Measurements from ENCODE around the gene PIAS1. TPM values are rescaled to one million over a fixed set of nuclear protein-coding genes. Genes with fewer than 3 reads are reported as not detected.
"Not testable (repeated sequence)": the region's sequence is repeated elsewhere in the genome, so short reads cannot be mapped to it uniquely, and the experiment has no call there.

PIAS1 gene
- total and polyA plus RNA-seq, 2 donors: 26.2 to 29.1 TPM

GRCh38 chr15:68056097-68056865, 2.2 kb downstream of the PIAS1 start:
- H3K4me1 ChIP-seq (ENCODE audit: control insufficient read depth in 2 of 2, insufficient read depth in 2 of 2, low read length in 2 of 2): peaks cover 0 to 9% of the 10 kb centered on the region in 2 donors
- no peaks in the 10 kb centered on the region for H3K27me3 ChIP-seq (ENCODE audit: control insufficient read depth in 2 of 2, insufficient read depth in 1 of 2, low read length in 1 of 2)
- no peaks in the 10 kb centered on the region for H3K9me3 ChIP-seq (ENCODE audit: control insufficient read depth in 2 of 2, insufficient read depth in 1 of 2, low read length in 1 of 2)
- no peak overlapping the region for H3K27ac ChIP-seq (ENCODE audit: low read depth in 1 of 2, low read length in 1 of 2)
- 19% methylated on average over 5 of the region's 5 CpGs for WGBS
- H3K4me3 ChIP-seq (ENCODE audit: low read length in 2 of 2): peak overlapping the region; percentile 8 to 75
- peak in 1 of 9 donors; percentile 20 for DNase-seq (ENCODE audit: low read depth in 6 of 9, low spot score in 9 of 9)
- no peaks in the 10 kb centered on the region for H3K36me3 ChIP-seq (ENCODE audit: control insufficient read depth in 2 of 2, insufficient read depth in 2 of 2, low read length in 1 of 2)

- H3K27ac ChIP-seq (ENCODE audit: low read depth in 1 of 2, low read length in 1 of 2): no peak overlapping the region
Measured at GRCh38 chr15:68057034-68057433, 2.9 kb downstream of the PIAS1 start.

DNA sequence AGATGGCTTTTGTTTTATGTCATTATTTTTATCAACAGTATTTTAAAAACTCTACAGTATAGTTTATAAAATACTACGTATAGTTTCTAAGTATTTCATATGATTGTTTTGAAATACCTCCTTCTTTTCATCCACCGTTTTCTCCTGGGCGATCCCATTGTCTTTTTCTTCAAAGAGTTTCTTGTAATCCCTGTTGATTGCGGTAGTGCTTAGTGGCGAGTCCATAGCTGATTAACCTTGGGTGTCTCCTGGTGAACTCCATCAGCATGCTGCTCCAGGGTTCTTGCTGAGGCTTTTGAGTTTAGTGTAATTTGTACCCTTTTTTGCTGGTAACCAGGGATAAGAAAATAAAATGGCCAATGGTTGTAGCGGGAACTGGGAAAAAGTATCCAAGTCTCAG, 3.6 kb downstream of the PIAS1 start:
- no peaks in the 10 kb centered on the region for H3K9me3 ChIP-seq (ENCODE audit: control insufficient read depth in 2 of 2, insufficient read depth in 1 of 2, low read length in 1 of 2)
- no peaks in the 10 kb centered on the region for H3K27me3 ChIP-seq (ENCODE audit: control insufficient read depth in 2 of 2, insufficient read depth in 1 of 2, low read length in 1 of 2)
- H3K36me3 ChIP-seq (ENCODE audit: control insufficient read depth in 2 of 2, insufficient read depth in 2 of 2, low read length in 1 of 2): no peaks in the 10 kb centered on the region
- 99% methylated on average over 6 of the region's 6 CpGs for WGBS
- no peak overlapping the region for H3K27ac ChIP-seq (ENCODE audit: low read depth in 1 of 2, low read length in 1 of 2)
- H3K4me1 ChIP-seq (ENCODE audit: control insufficient read depth in 2 of 2, insufficient read depth in 2 of 2, low read length in 2 of 2): peaks cover 0 to 9% of the 10 kb centered on the region in 2 donors
- DNase-seq (ENCODE audit: low read depth in 6 of 9, low spot score in 9 of 9): no peak
- no peak overlapping the region for H3K4me3 ChIP-seq (ENCODE audit: low read length in 2 of 2)

More at GRCh38 chr15:68057034-68057433, 2.9 kb downstream of the PIAS1 start:
- Histone ChIP-seq H3K4me3 (ENCODE audit: low read length in 2 of 2) (no peak overlapping the region), H3K9me3 (ENCODE audit: control insufficient read depth in 2 of 2, insufficient read depth in 1 of 2, low read length in 1 of 2) (no peaks in the 10 kb centered on the region), H3K27me3 (ENCODE audit: control insufficient read depth in 2 of 2, insufficient read depth in 1 of 2, low read length in 1 of 2) (no peaks in the 10 kb centered on the region), H3K36me3 (ENCODE audit: control insufficient read depth in 2 of 2, insufficient read depth in 2 of 2, low read length in 1 of 2) (no peaks in the 10 kb centered on the region), H3K4me1 (ENCODE audit: control insufficient read depth in 2 of 2, insufficient read depth in 2 of 2, low read length in 2 of 2) (peaks cover 0 to 9% of the 10 kb centered on the region in 2 donors)
- no peak for DNase-seq (ENCODE audit: low read depth in 6 of 9, low spot score in 9 of 9)

DNA sequence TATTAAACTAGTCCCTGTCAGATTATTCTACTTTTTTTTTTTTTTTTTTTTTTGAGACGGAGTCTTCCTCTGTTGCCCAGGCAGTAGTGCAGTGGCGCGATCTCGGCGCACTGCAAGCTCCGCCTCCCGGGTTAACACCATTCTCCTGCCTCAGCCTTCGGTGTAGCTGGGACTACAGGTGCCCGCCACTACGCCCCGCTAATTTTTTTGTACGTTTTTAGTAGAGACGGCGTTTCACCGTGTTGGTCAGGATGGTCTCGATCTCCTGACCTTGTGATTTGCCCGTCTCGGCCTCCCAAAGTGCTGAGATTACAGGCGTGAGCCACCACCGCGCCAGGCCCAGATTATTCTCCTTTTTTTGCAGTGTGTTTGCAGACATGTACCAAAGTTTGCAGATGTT, 4.9 kb downstream of the PIAS1 start:
- DNase-seq (ENCODE audit: low read depth in 6 of 9, low spot score in 9 of 9); H3K36me3 ChIP-seq (ENCODE audit: control insufficient read depth in 2 of 2, insufficient read depth in 2 of 2, low read length in 1 of 2); H3K27me3 ChIP-seq (ENCODE audit: control insufficient read depth in 2 of 2, insufficient read depth in 1 of 2, low read length in 1 of 2); H3K9me3 ChIP-seq (ENCODE audit: control insufficient read depth in 2 of 2, insufficient read depth in 1 of 2, low read length in 1 of 2); H3K4me3 ChIP-seq (ENCODE audit: low read length in 2 of 2); H3K4me1 ChIP-seq (ENCODE audit: control insufficient read depth in 2 of 2, insufficient read depth in 2 of 2, low read length in 2 of 2); H3K27ac ChIP-seq (ENCODE audit: low read depth in 1 of 2, low read length in 1 of 2): not testable (repeated sequence)
- 98% methylated on average over 21 of the region's 21 CpGs for WGBS

- Histone ChIP-seq H3K9me3 (ENCODE audit: control insufficient read depth in 2 of 2, insufficient read depth in 1 of 2, low read length in 1 of 2) (no peaks in the 10 kb centered on the region), H3K4me1 (ENCODE audit: control insufficient read depth in 2 of 2, insufficient read depth in 2 of 2, low read length in 2 of 2) (peaks cover 0 to 3% of the 10 kb centered on the region in 2 donors), H3K36me3 (ENCODE audit: control insufficient read depth in 2 of 2, insufficient read depth in 2 of 2, low read length in 1 of 2) (no peaks in the 10 kb centered on the region), H3K4me3 (ENCODE audit: low read length in 2 of 2) (no peak overlapping the region), H3K27me3 (ENCODE audit: control insufficient read depth in 2 of 2, insufficient read depth in 1 of 2, low read length in 1 of 2) (no peaks in the 10 kb centered on the region), H3K27ac (ENCODE audit: low read depth in 1 of 2, low read length in 1 of 2) (no peak overlapping the region)
- WGBS: 98% methylated on average over 6 of the region's 6 CpGs
- no peak for DNase-seq (ENCODE audit: low read depth in 6 of 9, low spot score in 9 of 9)
Measured at GRCh38 chr15:68059630-68060029, 5.5 kb downstream of the PIAS1 start.

DNA sequence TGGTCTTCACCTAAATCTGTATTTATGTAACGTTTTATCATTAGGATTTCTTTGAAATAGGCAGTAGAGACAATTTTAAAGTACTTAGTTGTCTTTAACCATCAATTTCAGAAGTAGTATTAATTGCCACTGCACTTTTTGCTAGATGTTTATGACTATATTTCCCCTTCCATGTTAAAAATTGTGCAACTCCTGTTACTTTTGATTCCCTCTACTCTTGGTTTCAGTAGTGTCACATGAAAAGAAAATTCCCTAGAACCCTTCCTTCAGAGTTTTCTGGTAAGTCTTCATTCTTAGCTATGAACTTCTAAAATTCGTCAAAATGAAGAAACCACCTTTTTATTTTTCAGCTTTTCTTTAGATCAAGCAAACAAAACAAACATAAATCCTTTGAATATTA, 7.1 kb downstream of the PIAS1 start:
- 93% methylated on average over 2 of the region's 2 CpGs for WGBS
- no peaks in the 10 kb centered on the region for H3K9me3 ChIP-seq (ENCODE audit: control insufficient read depth in 2 of 2, insufficient read depth in 1 of 2, low read length in 1 of 2)
- H3K27me3 ChIP-seq (ENCODE audit: control insufficient read depth in 2 of 2, insufficient read depth in 1 of 2, low read length in 1 of 2): no peaks in the 10 kb centered on the region
- no peak overlapping the region for H3K4me3 ChIP-seq (ENCODE audit: low read length in 2 of 2)
- no peaks in the 10 kb centered on the region for H3K36me3 ChIP-seq (ENCODE audit: control insufficient read depth in 2 of 2, insufficient read depth in 2 of 2, low read length in 1 of 2)
- no peak overlapping the region for H3K27ac ChIP-seq (ENCODE audit: low read depth in 1 of 2, low read length in 1 of 2)
- no peak for DNase-seq (ENCODE audit: low read depth in 6 of 9, low spot score in 9 of 9)
- H3K4me1 ChIP-seq (ENCODE audit: control insufficient read depth in 2 of 2, insufficient read depth in 2 of 2, low read length in 2 of 2): peaks cover 0 to 3% of the 10 kb centered on the region in 2 donors

DNA sequence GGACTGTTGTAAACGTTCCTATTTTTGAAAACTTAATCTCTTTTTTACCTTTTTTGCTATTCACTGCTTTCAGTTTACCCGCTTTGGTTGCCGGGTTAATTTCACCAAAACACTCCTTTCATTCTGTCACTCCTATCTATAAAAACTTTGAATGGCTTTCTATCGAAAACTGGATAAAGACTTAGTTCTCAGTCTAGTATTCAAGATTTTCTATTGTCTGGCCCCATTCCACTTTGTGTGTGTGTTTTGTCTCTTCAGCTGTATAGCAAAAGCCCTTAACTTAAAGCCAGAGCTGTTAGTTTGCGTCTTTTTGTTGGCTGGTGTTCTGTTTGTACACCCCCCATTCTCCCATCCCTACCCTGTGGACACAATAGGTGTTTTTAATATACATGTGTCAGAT, 7.5 kb downstream of the PIAS1 start:
- Histone ChIP-seq H3K4me1 (ENCODE audit: control insufficient read depth in 2 of 2, insufficient read depth in 2 of 2, low read length in 2 of 2) (peaks cover 0 to 3% of the 10 kb centered on the region in 2 donors), H3K9me3 (ENCODE audit: control insufficient read depth in 2 of 2, insufficient read depth in 1 of 2, low read length in 1 of 2) (no peaks in the 10 kb centered on the region), H3K4me3 (ENCODE audit: low read length in 2 of 2) (no peak overlapping the region), H3K27ac (ENCODE audit: low read depth in 1 of 2, low read length in 1 of 2) (no peak overlapping the region), H3K27me3 (ENCODE audit: control insufficient read depth in 2 of 2, insufficient read depth in 1 of 2, low read length in 1 of 2) (no peaks in the 10 kb centered on the region), H3K36me3 (ENCODE audit: control insufficient read depth in 2 of 2, insufficient read depth in 2 of 2, low read length in 1 of 2) (no peaks in the 10 kb centered on the region)
- 96% methylated on average over 5 of the region's 5 CpGs for WGBS
- DNase-seq (ENCODE audit: low read depth in 6 of 9, low spot score in 9 of 9): no peak

- H3K36me3 ChIP-seq (ENCODE audit: control insufficient read depth in 2 of 2, insufficient read depth in 2 of 2, low read length in 1 of 2): peaks cover 0 to 2% of the 10 kb centered on the region in 2 donors
- H3K27me3 ChIP-seq (ENCODE audit: control insufficient read depth in 2 of 2, insufficient read depth in 1 of 2, low read length in 1 of 2): no peaks in the 10 kb centered on the region
- 82% methylated on average over 3 of the region's 3 CpGs for WGBS
- no peak for DNase-seq (ENCODE audit: low read depth in 6 of 9, low spot score in 9 of 9)
- H3K4me1 ChIP-seq (ENCODE audit: control insufficient read depth in 2 of 2, insufficient read depth in 2 of 2, low read length in 2 of 2): peaks cover 0 to 3% of the 10 kb centered on the region in 2 donors
- no peak overlapping the region for H3K4me3 ChIP-seq (ENCODE audit: low read length in 2 of 2)
- no peaks in the 10 kb centered on the region for H3K9me3 ChIP-seq (ENCODE audit: control insufficient read depth in 2 of 2, insufficient read depth in 1 of 2, low read length in 1 of 2)
- H3K27ac ChIP-seq (ENCODE audit: low read depth in 1 of 2, low read length in 1 of 2): no peak overlapping the region
Measured at GRCh38 chr15:68062214-68062613, 8.1 kb downstream of the PIAS1 start.

DNA sequence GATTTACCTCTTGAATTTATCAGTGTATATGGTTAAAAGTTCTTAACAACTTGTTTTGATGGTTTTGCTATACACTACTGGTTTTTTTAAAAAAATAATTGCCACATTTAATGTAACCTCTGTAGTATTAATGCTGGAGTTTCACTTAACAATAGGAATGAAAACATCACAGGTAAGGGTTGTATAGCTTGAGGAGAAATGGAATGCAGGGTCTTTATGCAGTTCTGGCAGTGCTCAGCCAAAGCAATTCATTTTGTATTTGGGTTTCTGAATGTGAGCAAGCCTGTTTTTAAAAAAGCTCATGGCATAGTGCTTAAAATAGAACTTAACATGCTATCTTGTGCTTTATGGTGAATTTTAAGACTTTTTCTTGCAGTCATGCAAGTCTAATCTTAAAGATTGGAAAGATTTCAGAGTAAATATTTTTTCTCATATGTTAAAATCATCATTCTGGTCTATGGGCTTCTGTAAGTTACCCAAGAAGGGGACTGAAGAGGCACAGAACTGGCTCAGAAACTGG, 8.9 kb downstream of the PIAS1 start:
- no peak for DNase-seq (ENCODE audit: low read depth in 6 of 9, low spot score in 9 of 9)
- no peak overlapping the region for H3K4me3 ChIP-seq (ENCODE audit: low read length in 2 of 2)
- H3K36me3 ChIP-seq (ENCODE audit: control insufficient read depth in 2 of 2, insufficient read depth in 2 of 2, low read length in 1 of 2): peaks cover 1 to 4% of the 10 kb centered on the region in 2 donors
- peaks cover 0 to under 1% of the 10 kb centered on the region in 2 donors for H3K9me3 ChIP-seq (ENCODE audit: control insufficient read depth in 2 of 2, insufficient read depth in 1 of 2, low read length in 1 of 2)
- peaks cover 0 to 3% of the 10 kb centered on the region in 2 donors for H3K4me1 ChIP-seq (ENCODE audit: control insufficient read depth in 2 of 2, insufficient read depth in 2 of 2, low read length in 2 of 2)
- no peak overlapping the region for H3K27ac ChIP-seq (ENCODE audit: low read depth in 1 of 2, low read length in 1 of 2)
- no peaks in the 10 kb centered on the region for H3K27me3 ChIP-seq (ENCODE audit: control insufficient read depth in 2 of 2, insufficient read depth in 1 of 2, low read length in 1 of 2)

All from thymus (tissue), 11 donors.